PC-9 (cell line): ENCODE results near the gene E2F2.

ENCODE experiments used
- EZH2 ChIP-seq: fragments of 200-600 bp; sonication (generic); IDR thresholded peaks from 2 replicates; pipeline ENCODE4 v1.8.0; 2017; ENCODE audit warnings: antibody characterized with exemption, low read depth
- TF ChIP-seq, protein P1 (sequence below): fragments of 200-600 bp; sonication (generic); conservative IDR thresholded peaks from 2 replicates; pipeline ENCODE4 v1.6.1; 2017; ENCODE audit warnings: mixed run types, antibody characterized with exemption, mild to moderate bottlenecking, moderate library complexity

DNA sequence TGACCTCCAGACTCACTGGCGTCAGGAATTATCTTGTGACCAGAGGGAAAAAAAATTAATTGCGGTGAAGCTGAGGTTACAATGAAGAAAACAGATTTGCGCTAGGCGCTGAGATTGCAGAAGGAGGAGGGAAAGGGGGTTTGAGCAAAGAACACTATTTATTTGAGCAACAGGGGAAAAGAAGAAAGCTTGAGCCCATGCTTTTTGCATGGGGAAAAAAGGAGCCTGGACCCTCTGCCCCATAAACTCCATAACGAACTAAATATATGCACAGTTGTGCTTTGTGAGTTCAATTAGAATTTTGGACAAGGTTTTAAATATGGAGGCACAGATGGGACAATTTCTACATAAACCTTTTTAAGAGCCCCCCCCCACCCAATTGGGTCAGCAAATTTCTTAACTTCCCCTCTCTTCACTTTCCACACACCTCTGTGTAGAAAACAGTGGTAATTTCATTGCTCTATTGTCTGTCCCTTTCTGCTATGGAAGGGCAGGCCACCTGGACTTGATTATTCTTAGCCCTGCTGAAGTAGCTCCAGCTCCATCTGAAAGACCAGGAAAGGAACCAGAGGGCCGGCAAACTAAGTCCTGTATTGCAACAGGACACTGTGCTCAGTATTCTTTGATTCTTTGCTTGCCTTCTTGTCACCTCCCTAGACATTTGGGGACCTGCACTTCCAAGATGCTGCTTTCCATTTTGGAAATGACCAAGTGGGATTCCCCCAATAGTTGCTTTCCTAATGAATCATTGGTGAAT, 29.1 kb upstream of the E2F2 start:
- TF ChIP-seq, protein P1, sequence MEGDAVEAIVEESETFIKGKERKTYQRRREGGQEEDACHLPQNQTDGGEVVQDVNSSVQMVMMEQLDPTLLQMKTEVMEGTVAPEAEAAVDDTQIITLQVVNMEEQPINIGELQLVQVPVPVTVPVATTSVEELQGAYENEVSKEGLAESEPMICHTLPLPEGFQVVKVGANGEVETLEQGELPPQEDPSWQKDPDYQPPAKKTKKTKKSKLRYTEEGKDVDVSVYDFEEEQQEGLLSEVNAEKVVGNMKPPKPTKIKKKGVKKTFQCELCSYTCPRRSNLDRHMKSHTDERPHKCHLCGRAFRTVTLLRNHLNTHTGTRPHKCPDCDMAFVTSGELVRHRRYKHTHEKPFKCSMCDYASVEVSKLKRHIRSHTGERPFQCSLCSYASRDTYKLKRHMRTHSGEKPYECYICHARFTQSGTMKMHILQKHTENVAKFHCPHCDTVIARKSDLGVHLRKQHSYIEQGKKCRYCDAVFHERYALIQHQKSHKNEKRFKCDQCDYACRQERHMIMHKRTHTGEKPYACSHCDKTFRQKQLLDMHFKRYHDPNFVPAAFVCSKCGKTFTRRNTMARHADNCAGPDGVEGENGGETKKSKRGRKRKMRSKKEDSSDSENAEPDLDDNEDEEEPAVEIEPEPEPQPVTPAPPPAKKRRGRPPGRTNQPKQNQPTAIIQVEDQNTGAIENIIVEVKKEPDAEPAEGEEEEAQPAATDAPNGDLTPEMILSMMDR: no peak
- TF ChIP-seq EZH2: no peak
